Daoy (cell line): ENCODE measurements around the gene NAALADL2. TPM values are rescaled to one million over a fixed set of nuclear protein-coding genes. Genes with fewer than 3 reads are reported as not detected.
A peak's percentile ranks its signal among the peaks of the same experiment; 100 is the strongest.
"Not testable (repeated sequence)": the region's sequence is repeated elsewhere in the genome, so short reads cannot be mapped to it uniquely, and the experiment has no call there.

ENCODE experiments used
- DNase-seq: peaks from one replicate; pipeline ENCODE4 v3.0.0-alpha.2; 2015; ENCODE audit warnings: low read depth
- total RNA-seq: library from RNA; depleted of rRNA; stranded (reverse); fragments of >200 nt; shearing (Covaris generic); gene quantifications from 2 replicates; pipeline ENCODE4 v1.2.3, GENCODE V29; 2014

The NAALADL2 gene
- total RNA-seq, 1 experiment from 2014 or later, result 1.5 TPM

GRCh38 chr3:175357758-175358157, 498.6 kb downstream of the NAALADL2 start:
- DNase-seq, result no peak

GRCh38 chr3:175358935-175359334, 499.8 kb downstream of the NAALADL2 start:
- DNase-seq, result no peak

- DNase-seq, result not testable (repeated sequence)
These were observed 511.3 kb downstream of the NAALADL2 start for GRCh38 chr3:175370426-175370825.

- not testable (repeated sequence) for DNase-seq
These were observed 512.1 kb downstream of the NAALADL2 start for GRCh38 chr3:175371187-175371586.

GRCh38 chr3:175374705-175375104, 515.6 kb downstream of the NAALADL2 start:
- no peak for DNase-seq

- DNase-seq, result no peak
These were observed 519.2 kb downstream of the NAALADL2 start for GRCh38 chr3:175378348-175378747.

GRCh38 chr3:175381685-175382084, 522.6 kb downstream of the NAALADL2 start:
- DNase-seq, result no peak

- DNase-seq, result no peak
These were observed 524.2 kb downstream of the NAALADL2 start for GRCh38 chr3:175383371-175383770.

GRCh38 chr3:175383813-175384212, 524.7 kb downstream of the NAALADL2 start:
- no peak for DNase-seq

- DNase-seq, result no peak
These were observed 525.4 kb downstream of the NAALADL2 start for GRCh38 chr3:175384569-175384968.

- DNase-seq, result peak; percentile 90
These were observed 527.5 kb downstream of the NAALADL2 start for GRCh38 chr3:175386630-175387029.

- DNase-seq, result no peak
These were observed 530.4 kb downstream of the NAALADL2 start for GRCh38 chr3:175389560-175389959.

GRCh38 chr3:175391601-175392000, 532.5 kb downstream of the NAALADL2 start:
- DNase-seq, result no peak

GRCh38 chr3:175392653-175393052, 533.5 kb downstream of the NAALADL2 start:
- DNase-seq, result peak; percentile 28

- no peak for DNase-seq
These were observed 538.2 kb downstream of the NAALADL2 start for GRCh38 chr3:175397372-175397771.

- no peak for DNase-seq
These were observed 539.5 kb downstream of the NAALADL2 start for GRCh38 chr3:175398676-175399075.

- DNase-seq, result no peak
These were observed 540.2 kb downstream of the NAALADL2 start for GRCh38 chr3:175399156-175399840.

- no peak for DNase-seq
These were observed 544.9 kb downstream of the NAALADL2 start for GRCh38 chr3:175404027-175404426.

- no peak for DNase-seq
These were observed 545.5 kb downstream of the NAALADL2 start for GRCh38 chr3:175404621-175405020.

GRCh38 chr3:175410251-175410650, 551.1 kb downstream of the NAALADL2 start:
- no peak for DNase-seq

GRCh38 chr3:175411405-175411804, 552.3 kb downstream of the NAALADL2 start:
- no peak for DNase-seq

- DNase-seq, result no peak
These were observed 552.8 kb downstream of the NAALADL2 start for GRCh38 chr3:175411946-175412345.

- DNase-seq, result no peak
These were observed 554.8 kb downstream of the NAALADL2 start for GRCh38 chr3:175413926-175414325.

GRCh38 chr3:175416600-175416999, 557.5 kb downstream of the NAALADL2 start:
- DNase-seq, result no peak
